H1 (cell line): ENCODE data around the gene DOCK9. TPM values are rescaled to one million over a fixed set of nuclear protein-coding genes. Genes with fewer than 3 reads are reported as not detected.

Source experiments
- CTCF ChIA-PET: fragments of 300-600 bp; sonication (Branson Sonifier 250); formaldehyde crosslinking; loops from one replicate; lab custom pipeline; 2021; ENCODE audit not compliant: partially characterized antibody; lab: Charles Lee
- POLR2A ChIA-PET: fragments of 300-600 bp; sonication (Branson Sonifier 250); formaldehyde crosslinking; loops from one replicate; lab custom pipeline; 2021; ENCODE audit warnings: inconsistent platforms; ENCODE audit not compliant: partially characterized antibody; lab: Charles Lee
- DNase-seq, 2 experiments: peaks; one replicate each; pipeline versions ENCODE4 v3.0.0 to v3.0.0-alpha.2; 2010 to 2022; ENCODE audit warnings: low spot score in 2 of 2, low read depth in 1 of 2, mixed read lengths in 1 of 2
- FAIRE-seq: peaks from 2 replicates; lab custom pipeline; 2011; peaks lifted over from hg19 to GRCh38; lab: Jason Lieb, UNC
- H2AFZ ChIP-seq: 2 replicates; pipeline ENCODE4 v1.8.1; 2012; ENCODE audit warnings: low read length, inconsistent platforms
- H2AK5ac ChIP-seq: 2 replicates; pipeline ENCODE4 v1.6.1; 2013; ENCODE audit warnings: low read depth, low read length
- H2BK120ac ChIP-seq: replicated peaks from 2 replicates; pipeline ENCODE3; 2013; ENCODE audit warnings: low read depth, low read length, inconsistent platforms
- H2BK12ac ChIP-seq: 2 replicates; pipeline ENCODE4 v1.6.1; 2013; ENCODE audit warnings: low read depth, low read length
- H2BK15ac ChIP-seq: 2 replicates; pipeline ENCODE4 v1.6.1; 2013; ENCODE audit warnings: low read length
- H2BK20ac ChIP-seq: 2 replicates; pipeline ENCODE4 v1.6.1; 2013; ENCODE audit warnings: low read length
- H2BK5ac ChIP-seq: 2 replicates; pipeline ENCODE4 v1.6.1; 2013; ENCODE audit warnings: low read depth, low read length
- H3K14ac ChIP-seq: 2 replicates; pipeline ENCODE4 v1.6.1; 2013; ENCODE audit warnings: inconsistent platforms; ENCODE audit not compliant: insufficient read length
- H3K18ac ChIP-seq: 2 replicates; pipeline ENCODE4 v1.6.1; 2013; ENCODE audit warnings: low read length; ENCODE audit errors: extremely low read depth
- H3K23ac ChIP-seq: 2 replicates; pipeline ENCODE4 v1.6.1; 2013; ENCODE audit warnings: inconsistent platforms; ENCODE audit not compliant: insufficient read length
- H3K23me2 ChIP-seq: 2 replicates; pipeline ENCODE4 v1.6.1; 2013; ENCODE audit warnings: low read depth, low read length
- H3K27ac ChIP-seq: 2 replicates; pipeline ENCODE4 v1.6.1; 2011; ENCODE audit warnings: low read depth, low read length, inconsistent platforms
- H3K27me3 ChIP-seq, 4 experiments: replicated peaks in 1 of 4; 1 replicate in 1 of 4; 2 replicates in 3 of 4; pipeline versions ENCODE4 v1.6.1 to v1.8.1; 2011 to 2013; ENCODE audit warnings: low read length in 3 of 4, mild to moderate bottlenecking in 3 of 4, inconsistent platforms in 2 of 4, mixed read lengths in 2 of 4, moderate library complexity in 1 of 4; ENCODE audit not compliant: control insufficient read depth in 3 of 4, insufficient read depth in 3 of 4; ENCODE audit errors: extremely low read depth in 1 of 4
- H3K36me3 ChIP-seq, 4 experiments: 2 replicates each; pipeline versions ENCODE4 v1.6.1 to v1.8.1; 2011 to 2013; ENCODE audit warnings: mild to moderate bottlenecking in 4 of 4, low read length in 3 of 4, moderate library complexity in 2 of 4, control low read depth in 1 of 4, inconsistent platforms in 1 of 4; ENCODE audit not compliant: insufficient read depth in 4 of 4, control insufficient read depth in 2 of 4
- H3K4ac ChIP-seq: replicated peaks from 2 replicates; pipeline ENCODE3; 2013; ENCODE audit warnings: low read length, low read depth, mixed read lengths, inconsistent platforms; ENCODE audit not compliant: insufficient read length
- H3K4me1 ChIP-seq, 4 experiments: replicated peaks in 1 of 4; 1 replicate in 1 of 4; 2 replicates in 3 of 4; pipeline versions ENCODE4 v1.6.1 to v1.8.1; 2011 to 2013; ENCODE audit warnings: low read length in 3 of 4, inconsistent platforms in 2 of 4, mixed read lengths in 1 of 4; ENCODE audit not compliant: insufficient read depth in 4 of 4, control insufficient read depth in 3 of 4
- H3K4me2 ChIP-seq, 2 experiments: 2 replicates each; pipeline versions ENCODE4 v1.6.1 to v1.8.1; 2011 to 2013; ENCODE audit warnings: low read depth in 2 of 2, low read length in 2 of 2, control low read depth in 1 of 2, inconsistent platforms in 1 of 2, mild to moderate bottlenecking in 1 of 2; ENCODE audit not compliant: insufficient read depth in 1 of 2
- H3K4me3 ChIP-seq, 4 experiments: fragments of 200-600, 300-600 bp in 1 of 4; sonication (generic), shearing (Covaris generic), sonication (Bioruptor Twin) in 1 of 4; 2 replicates each; pipeline versions ENCODE4 v1.5.1 to v1.8.1; 2011 to 2016; ENCODE audit warnings: low read length in 4 of 4, low read depth in 3 of 4, control low read depth in 2 of 4, inconsistent platforms in 2 of 4, mild to moderate bottlenecking in 2 of 4, mixed read lengths in 1 of 4, moderate library complexity in 1 of 4; ENCODE audit not compliant: insufficient read depth in 2 of 4; ENCODE audit errors: extremely low read depth in 1 of 4
- H3K56ac ChIP-seq: replicated peaks from 2 replicates; pipeline ENCODE3; 2013; ENCODE audit warnings: low read depth, mild to moderate bottlenecking, mixed read lengths, low read length, inconsistent platforms; ENCODE audit not compliant: insufficient read length
- H3K79me1 ChIP-seq: 2 replicates; pipeline ENCODE4 v1.6.1; 2013; ENCODE audit warnings: low read depth, low read length, control low read depth
- H3K79me2 ChIP-seq, 2 experiments: 2 replicates each; pipeline versions ENCODE4 v1.6.1 to v1.8.1; 2012 to 2013; ENCODE audit warnings: low read length in 2 of 2, mild to moderate bottlenecking in 2 of 2, inconsistent platforms in 1 of 2; ENCODE audit not compliant: insufficient read depth in 2 of 2, control insufficient read depth in 1 of 2
- H3K9ac ChIP-seq, 4 experiments: replicated peaks in 1 of 4; 1 replicate in 1 of 4; 2 replicates in 3 of 4; pipeline versions ENCODE4 v1.6.1 to v1.8.1; 2011 to 2013; ENCODE audit warnings: low read depth in 3 of 4, low read length in 3 of 4, control low read depth in 2 of 4, mild to moderate bottlenecking in 2 of 4, moderate library complexity in 2 of 4, inconsistent platforms in 1 of 4; ENCODE audit errors: extremely low read depth in 1 of 4
- H3K9me3 ChIP-seq, 2 experiments: 2 replicates each; pipeline versions ENCODE4 v1.6.1 to v1.8.1; 2012 to 2013; ENCODE audit warnings: mild to moderate bottlenecking in 2 of 2, moderate library complexity in 2 of 2, control low read depth in 1 of 2, inconsistent platforms in 1 of 2, low read depth in 1 of 2, low read length in 1 of 2, mixed read lengths in 1 of 2; ENCODE audit not compliant: insufficient read depth in 2 of 2
- H4K20me1 ChIP-seq, 2 experiments: replicated peaks in 1 of 2; 2 replicates each; pipeline versions ENCODE3 to v1.8.1; 2011 to 2013; ENCODE audit warnings: inconsistent platforms in 2 of 2, low read length in 2 of 2, mild to moderate bottlenecking in 1 of 2; ENCODE audit not compliant: insufficient read depth in 2 of 2, control insufficient read depth in 1 of 2
- H4K5ac ChIP-seq: 2 replicates; pipeline ENCODE4 v1.6.1; 2013; ENCODE audit warnings: low read length, low read depth, mixed read lengths, inconsistent platforms; ENCODE audit not compliant: insufficient read length
- H4K8ac ChIP-seq: 2 replicates; pipeline ENCODE4 v1.8.0; 2013; ENCODE audit warnings: mild to moderate bottlenecking, moderate library complexity, low read length, inconsistent platforms; ENCODE audit not compliant: insufficient read depth; ENCODE audit errors: extremely low read depth
- H4K91ac ChIP-seq: replicated peaks from 2 replicates; pipeline ENCODE3; 2013; ENCODE audit warnings: low read length, mixed read lengths, inconsistent platforms; ENCODE audit not compliant: insufficient read length
- CHD1 ChIP-seq: IDR thresholded peaks from 2 replicates; pipeline ENCODE4 v1.6.1; 2012; ENCODE audit warnings: low read depth, low read length, improper control_type of control experiment
- CHD2 ChIP-seq: IDR thresholded peaks from 2 replicates; pipeline ENCODE4 v1.6.1; 2012; ENCODE audit warnings: low read length, improper control_type of control experiment
- KDM1A ChIP-seq: fragments of 200-600, 300-600 bp; sonication (generic); IDR thresholded peaks from 2 replicates; pipeline ENCODE4 v1.7.1; 2016; ENCODE audit warnings: mild to moderate bottlenecking, low read length, borderline replicate concordance
- POU5F1 ChIP-seq: IDR thresholded peaks from 2 replicates; pipeline ENCODE4 v1.6.1; 2011; ENCODE audit warnings: low read depth, mild to moderate bottlenecking, low read length, moderate library complexity
- SUZ12 ChIP-seq: fragments of 200-600 bp; sonication (generic); IDR thresholded peaks from 2 replicates; pipeline ENCODE4 v1.6.1; 2012; ENCODE audit warnings: mild to moderate bottlenecking, inconsistent platforms, low read length, moderate library complexity, mixed read lengths
- polyA plus RNA-seq, 7 experiments: library from polyadenylated mRNA; depleted of rRNA in 3 of 7; stranded (reverse) in 5 of 7; unstranded in 2 of 7; fragments of >200 nt in 5 of 7; fragments of 200-250 nt in 2 of 7; gene quantifications; 1 replicate in 5 of 7; 2 replicates in 1 of 7; 4 replicates in 1 of 7; pipeline versions ENCODE4 v1.2.1 to v1.2.3, GENCODE V29; 2011 to 2013; ENCODE audit warnings: missing spikeins in 2 of 7, mixed read lengths in 2 of 7
- total RNA-seq: library from RNA; stranded (reverse); fragmentation: NEBNext Ultra II Directional; extraction: Animal tissue kit (Norgen Biotek cat#: 25700); gene quantifications from 2 replicates; pipeline ENCODE4 v1.2.1, GENCODE V29; 2021

Gene DOCK9
- total and polyA plus RNA-seq, 2 of the 8 experiments (the other 6 are each of a cell fraction or from before 2014, with no cell fraction given), result 21.6 to 31.5 TPM

DNA sequence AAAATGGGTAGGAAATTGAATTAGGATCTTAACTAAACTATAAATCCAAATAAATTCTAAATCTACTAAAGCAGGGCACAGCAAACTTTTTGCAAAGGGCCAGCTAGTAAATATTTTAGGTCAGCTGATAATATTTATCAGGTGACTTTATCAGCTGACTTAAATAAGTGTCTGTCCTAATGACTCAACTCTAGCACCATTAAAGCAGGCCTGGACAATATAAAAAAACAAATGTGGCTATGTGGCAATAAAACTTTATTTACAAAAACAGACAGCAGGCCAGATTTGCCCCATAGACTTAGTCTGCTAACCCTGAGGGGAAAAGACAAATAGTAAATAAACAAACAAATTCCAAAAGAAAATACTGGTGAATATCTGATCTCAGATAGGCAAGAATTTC is 27.7 kb upstream of the DOCK9 start:
- H3K14ac ChIP-seq, result no peak overlapping the region
- DNase-seq, result no peak
- H3K36me3 ChIP-seq, result no peaks in the 10 kb centered on the region
- H3K23ac ChIP-seq, result no peak overlapping the region
- no peak overlapping the region for H2BK20ac ChIP-seq
- H3K23me2 ChIP-seq, result no peaks in the 10 kb centered on the region
- H3K4ac ChIP-seq, result no peak overlapping the region
- no peak overlapping the region for H2BK5ac ChIP-seq
- no peak overlapping the region for H2BK12ac ChIP-seq
- TF ChIP-seq POU5F1 (no peak), SUZ12 (no peak), CHD2 (no peak), KDM1A (no peak), CHD1 (no peak)
- no peak overlapping the region for H3K4me3 ChIP-seq
- no peak overlapping the region for H2BK120ac ChIP-seq
- no peak overlapping the region for H2AK5ac ChIP-seq
- ChIA-PET CTCF (interaction anchor here (0.9 kb wide), 3 partner anchors 36 to 165 kb away, joined by 3 to 4 read pairs (median 4); no protein-coding TSS in a partner anchor), POLR2A (no interaction called here)
- no peak overlapping the region for H2AFZ ChIP-seq
- H3K18ac ChIP-seq, result no peak overlapping the region
- no peak for FAIRE-seq
- no peak overlapping the region for H3K56ac ChIP-seq
- H4K5ac ChIP-seq, result no peak overlapping the region
- no peaks in the 10 kb centered on the region; the same call in 1 of the 2 replicates for H3K79me1 ChIP-seq
- no peaks in the 10 kb centered on the region for H3K9me3 ChIP-seq
- H3K79me2 ChIP-seq, result no peaks in the 10 kb centered on the region; a peak in 2 of 4 replicates
- H4K91ac ChIP-seq, result no peak overlapping the region
- H3K27me3 ChIP-seq, result no peaks in the 10 kb centered on the region
- H3K4me1 ChIP-seq, result peaks cover 0 to 5% (median 2%) of the 10 kb centered on the region in 4 experiments; a peak in 2 of 7 replicates
- H4K20me1 ChIP-seq, result no peaks in the 10 kb centered on the region
- H4K8ac ChIP-seq, result no peak overlapping the region
- no peak overlapping the region for H3K9ac ChIP-seq
- H3K4me2 ChIP-seq, result no peak overlapping the region
- no peak overlapping the region for H3K27ac ChIP-seq
- no peak overlapping the region for H2BK15ac ChIP-seq
